Measurements from ENCODE around the gene CAMK2D. TPM values are rescaled to one million over a fixed set of nuclear protein-coding genes. Genes with fewer than 3 reads are reported as not detected.

CAMK2D gene
- total RNA-seq, 1 donor from 2014 or later: 57.6 TPM

DNA sequence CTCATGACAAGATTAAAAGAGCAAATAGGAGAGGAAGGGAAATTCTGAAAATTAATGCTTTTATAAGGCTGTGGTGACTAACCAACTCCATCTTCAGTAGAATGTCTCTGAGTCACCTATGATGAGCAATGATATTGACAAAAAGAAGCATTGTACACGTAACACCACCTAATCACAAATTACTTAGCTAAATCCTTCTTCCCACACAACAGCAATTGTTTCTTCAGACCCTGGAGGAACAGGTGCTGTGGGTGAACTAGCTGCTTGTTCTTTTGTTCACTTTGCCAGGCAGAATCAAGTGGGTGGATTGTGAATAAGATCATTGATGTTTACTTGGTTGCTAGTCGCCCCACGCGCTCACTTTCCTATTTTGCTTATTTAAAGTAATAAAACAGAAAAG lies 315.5 kb downstream of the CAMK2D start:
- Mint-ChIP-seq H3K9me3 (no peaks in the 10 kb centered on the region), H3K27ac (no peak overlapping the region), H3K27me3 (no peaks in the 10 kb centered on the region), H3K4me1 (ENCODE audit: unreplicated experiment) (peaks cover 6% of the 10 kb centered on the region), H3K4me3 (no peak overlapping the region), H3K36me3 (no peaks in the 10 kb centered on the region)
- TF ChIP-seq, protein P1, sequence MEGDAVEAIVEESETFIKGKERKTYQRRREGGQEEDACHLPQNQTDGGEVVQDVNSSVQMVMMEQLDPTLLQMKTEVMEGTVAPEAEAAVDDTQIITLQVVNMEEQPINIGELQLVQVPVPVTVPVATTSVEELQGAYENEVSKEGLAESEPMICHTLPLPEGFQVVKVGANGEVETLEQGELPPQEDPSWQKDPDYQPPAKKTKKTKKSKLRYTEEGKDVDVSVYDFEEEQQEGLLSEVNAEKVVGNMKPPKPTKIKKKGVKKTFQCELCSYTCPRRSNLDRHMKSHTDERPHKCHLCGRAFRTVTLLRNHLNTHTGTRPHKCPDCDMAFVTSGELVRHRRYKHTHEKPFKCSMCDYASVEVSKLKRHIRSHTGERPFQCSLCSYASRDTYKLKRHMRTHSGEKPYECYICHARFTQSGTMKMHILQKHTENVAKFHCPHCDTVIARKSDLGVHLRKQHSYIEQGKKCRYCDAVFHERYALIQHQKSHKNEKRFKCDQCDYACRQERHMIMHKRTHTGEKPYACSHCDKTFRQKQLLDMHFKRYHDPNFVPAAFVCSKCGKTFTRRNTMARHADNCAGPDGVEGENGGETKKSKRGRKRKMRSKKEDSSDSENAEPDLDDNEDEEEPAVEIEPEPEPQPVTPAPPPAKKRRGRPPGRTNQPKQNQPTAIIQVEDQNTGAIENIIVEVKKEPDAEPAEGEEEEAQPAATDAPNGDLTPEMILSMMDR (conservative IDR thresholded peaks at IDR 0.05): no peak
- no peak for DNase-seq (ENCODE audit: extremely low spot score, unreplicated experiment)

DNA sequence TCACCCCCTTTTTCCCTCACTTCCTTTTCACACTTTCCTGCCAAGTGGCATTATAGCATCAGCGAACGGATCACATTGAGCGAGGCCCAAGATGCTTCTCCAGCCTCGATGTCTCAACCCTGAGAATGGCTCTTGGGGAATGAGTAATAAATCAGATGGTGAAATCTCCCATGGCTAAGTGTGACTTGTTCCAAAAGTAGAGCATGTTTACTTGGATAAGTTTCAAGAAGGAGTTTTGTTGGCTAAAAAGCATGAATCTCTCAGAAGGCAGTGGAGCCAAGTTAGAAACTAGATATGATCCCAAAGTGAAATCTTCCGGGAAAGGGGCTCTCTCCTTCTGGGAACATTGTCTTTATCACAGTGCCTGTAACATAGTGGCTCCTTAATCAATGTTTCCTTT lies 316.3 kb downstream of the CAMK2D start:
- Mint-ChIP-seq H3K4me3 (no peak overlapping the region), H3K4me1 (ENCODE audit: unreplicated experiment) (peaks cover 6% of the 10 kb centered on the region), H3K9me3 (no peaks in the 10 kb centered on the region), H3K27ac (no peak overlapping the region), H3K36me3 (no peaks in the 10 kb centered on the region), H3K27me3 (no peaks in the 10 kb centered on the region)
- TF ChIP-seq, protein P1 (conservative IDR thresholded peaks at IDR 0.05): no peak
- no peak for DNase-seq (ENCODE audit: extremely low spot score, unreplicated experiment)

DNA sequence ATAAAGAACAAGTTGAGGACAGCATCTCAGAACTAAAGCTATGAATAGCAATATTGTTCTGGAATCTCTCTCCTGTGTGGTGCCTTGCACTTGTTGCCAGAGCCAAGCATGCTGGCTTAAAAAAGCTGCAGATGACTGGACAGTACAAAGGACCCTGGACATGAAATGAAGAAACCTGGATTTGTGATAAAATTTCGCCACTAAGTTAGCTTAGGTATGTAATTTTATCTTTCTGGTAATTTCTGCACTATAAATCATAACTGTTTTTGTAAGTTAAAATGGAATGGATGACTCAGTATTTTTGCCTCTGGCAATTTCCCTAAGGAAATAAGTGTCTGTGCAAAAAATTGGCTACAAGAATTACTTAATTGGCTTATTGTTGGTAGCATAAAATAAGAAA lies 317.2 kb downstream of the CAMK2D start:
- no peak for DNase-seq (ENCODE audit: extremely low spot score, unreplicated experiment)
- no peaks in the 10 kb centered on the region for H3K36me3 Mint-ChIP-seq
- H3K27ac Mint-ChIP-seq: no peak overlapping the region
- H3K27me3 Mint-ChIP-seq: no peaks in the 10 kb centered on the region
- TF ChIP-seq, protein P1 (conservative IDR thresholded peaks at IDR 0.05): no peak
- H3K9me3 Mint-ChIP-seq: no peaks in the 10 kb centered on the region
- H3K4me1 Mint-ChIP-seq (ENCODE audit: unreplicated experiment): peaks cover 6% of the 10 kb centered on the region
- no peak overlapping the region for H3K4me3 Mint-ChIP-seq

DNA sequence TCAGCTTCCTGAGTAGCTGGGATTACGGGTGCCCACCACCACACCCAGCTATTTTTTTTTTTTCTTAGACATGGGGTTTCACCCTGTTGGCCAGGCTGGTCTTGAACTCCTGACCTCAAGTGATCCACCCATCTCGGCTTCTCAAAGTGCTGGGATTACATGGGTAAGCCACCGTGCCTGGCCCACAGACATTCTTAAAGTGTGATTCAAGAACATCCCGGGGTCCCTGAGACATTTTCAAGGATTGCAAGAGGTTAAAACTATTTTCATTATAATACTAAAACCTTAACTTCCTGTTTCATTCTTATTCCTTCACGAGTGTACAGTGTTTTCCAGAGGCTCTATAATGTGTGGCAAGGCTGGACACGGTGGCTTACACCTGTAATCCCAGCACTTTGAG lies 318.7 kb downstream of the CAMK2D start:
- no peaks in the 10 kb centered on the region for H3K9me3 Mint-ChIP-seq
- no peaks in the 10 kb centered on the region for H3K27me3 Mint-ChIP-seq
- H3K4me1 Mint-ChIP-seq (ENCODE audit: unreplicated experiment): peaks cover 6% of the 10 kb centered on the region
- DNase-seq (ENCODE audit: extremely low spot score, unreplicated experiment): no peak
- no peaks in the 10 kb centered on the region for H3K36me3 Mint-ChIP-seq
- H3K27ac Mint-ChIP-seq: no peak overlapping the region
- TF ChIP-seq, protein P1 (conservative IDR thresholded peaks at IDR 0.05): no peak
- H3K4me3 Mint-ChIP-seq: no peak overlapping the region

DNA sequence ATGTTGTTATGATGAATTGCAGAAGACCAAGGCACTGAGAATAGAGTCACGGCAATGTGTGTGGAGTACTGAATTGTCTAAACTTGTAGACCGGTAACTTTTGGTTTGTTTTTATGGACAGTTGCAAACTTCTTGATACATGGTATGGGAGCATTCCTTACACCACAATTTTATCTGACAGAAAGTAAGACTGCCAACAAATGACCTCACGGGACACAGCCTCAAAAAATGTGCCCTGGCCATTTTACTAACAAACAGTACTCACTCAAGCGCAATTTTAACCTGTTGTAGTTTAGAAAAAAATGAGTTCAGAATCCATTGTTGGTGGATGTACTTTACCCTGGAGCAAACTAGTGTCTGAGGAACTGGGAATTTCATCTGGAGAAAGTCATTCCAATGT lies 321.2 kb downstream of the CAMK2D start:
- Mint-ChIP-seq H3K27me3 (no peaks in the 10 kb centered on the region), H3K4me1 (ENCODE audit: unreplicated experiment) (peaks cover 10% of the 10 kb centered on the region), H3K9me3 (no peaks in the 10 kb centered on the region), H3K27ac (no peak overlapping the region), H3K4me3 (no peak overlapping the region), H3K36me3 (no peaks in the 10 kb centered on the region)
- no peak for DNase-seq (ENCODE audit: extremely low spot score, unreplicated experiment)
- TF ChIP-seq, protein P1 (conservative IDR thresholded peaks at IDR 0.05): no peak

DNA sequence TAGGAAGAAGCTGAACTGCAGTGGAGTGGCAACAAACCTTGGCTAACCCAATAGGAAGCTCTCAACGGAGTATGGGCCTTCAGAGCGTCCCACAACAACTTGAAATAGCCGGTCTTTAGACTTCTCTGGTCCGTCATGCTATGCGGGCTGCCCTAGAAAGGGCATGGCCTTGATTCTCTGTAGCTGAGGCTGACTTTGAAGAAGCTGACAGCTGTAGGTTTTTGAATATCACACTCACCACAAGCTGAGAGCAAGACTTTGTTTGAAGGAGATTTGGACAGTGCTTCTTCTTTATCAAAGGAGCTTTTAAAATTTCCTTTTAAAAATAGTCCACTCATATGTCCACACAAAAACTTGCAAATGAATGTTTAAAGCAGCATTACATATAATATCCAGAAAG lies 322.9 kb downstream of the CAMK2D start:
- DNase-seq (ENCODE audit: extremely low spot score, unreplicated experiment): no peak
- no peak overlapping the region for H3K27ac Mint-ChIP-seq
- no peaks in the 10 kb centered on the region for H3K27me3 Mint-ChIP-seq
- no peak overlapping the region for H3K4me3 Mint-ChIP-seq
- peaks cover 9% of the 10 kb centered on the region for H3K4me1 Mint-ChIP-seq (ENCODE audit: unreplicated experiment)
- no peaks in the 10 kb centered on the region for H3K36me3 Mint-ChIP-seq
- H3K9me3 Mint-ChIP-seq: no peaks in the 10 kb centered on the region
- TF ChIP-seq, protein P1 (conservative IDR thresholded peaks at IDR 0.05): no peak
